ENCODE results near the gene IRF3.

GRCh38 chr19:49653466-49653806, 12.2 kb downstream of the IRF3 start:
- no peak for TF ChIP-seq CHD4 (IDR thresholded peaks at IDR 0.05)
- TF ChIP-seq EZH2 (IDR thresholded peaks at IDR 0.05; ENCODE audit: borderline replicate concordance, control insufficient read depth, low read depth, low read length) = no peak
- TF ChIP-seq IKZF1 (conservative IDR thresholded peaks at IDR 0.05) = no peak
- no peak for TF ChIP-seq CTCF (IDR thresholded peaks at IDR 0.05 in 2 of 3, conservative IDR thresholded peaks at IDR 0.05 in 1 of 3; ENCODE audit: control insufficient read depth in 2 of 3, extremely low read depth in 1 of 3, insufficient read depth in 1 of 3, low read depth in 3 of 3, low read length in 3 of 3)
